Smooth muscle cell (in vitro differentiated cells): Measurements from ENCODE around the gene SERPINA9. TPM values are rescaled to one million over a fixed set of nuclear protein-coding genes. Genes with fewer than 3 reads are reported as not detected.

Experiments
- DNase-seq: peaks from one replicate; lab custom pipeline; 2025; ENCODE audit not compliant: unreplicated experiment; lab: John Stamatoyannopoulos, UW
- H2AFZ ChIP-seq: fragments of 200-600 bp; sonication (generic); 2 replicates; pipeline ENCODE4 v1.6.0; 2016; ENCODE audit warnings: antibody characterized with exemption, low read depth, mild to moderate bottlenecking
- H3F3A ChIP-seq: fragments of 200-600 bp; sonication (generic); 2 replicates; pipeline ENCODE4 v1.6.0; 2017; ENCODE audit warnings: antibody characterized with exemption, low read depth
- H3K27ac ChIP-seq: fragments of 200-600 bp; sonication (generic); 2 replicates; pipeline ENCODE4 v1.5.1; 2016; ENCODE audit warnings: low read depth, mild to moderate bottlenecking
- H3K27me3 ChIP-seq: fragments of 200-600 bp; sonication (generic); 2 replicates; pipeline ENCODE4 v1.6.1; 2016; ENCODE audit warnings: low read depth, mild to moderate bottlenecking
- H3K36me3 ChIP-seq: fragments of 200-600 bp; sonication (generic); 2 replicates; pipeline ENCODE4 v1.5.1; 2016; ENCODE audit warnings: low read depth
- H3K4me1 ChIP-seq: fragments of 200-600 bp; sonication (generic); 2 replicates; pipeline ENCODE4 v1.5.1; 2016; ENCODE audit warnings: low read depth
- H3K4me2 ChIP-seq: fragments of 200-600 bp; sonication (generic); 2 replicates; pipeline ENCODE4 v1.6.0; 2016; ENCODE audit warnings: mild to moderate bottlenecking
- H3K4me3 ChIP-seq: fragments of 200-600 bp; sonication (generic); 2 replicates; pipeline ENCODE4 v1.5.1; 2016; ENCODE audit warnings: mild to moderate bottlenecking
- H3K79me2 ChIP-seq: fragments of 200-600 bp; sonication (generic); 2 replicates; pipeline ENCODE4 v1.6.0; 2016; ENCODE audit warnings: low read depth, mild to moderate bottlenecking
- H3K9ac ChIP-seq: fragments of 200-600 bp; sonication (generic); 2 replicates; pipeline ENCODE4 v1.6.0; 2016; ENCODE audit warnings: low read depth
- H3K9me3 ChIP-seq: fragments of 200-600 bp; sonication (generic); replicated peaks from 2 replicates; pipeline ENCODE4 v1.5.1; 2016; ENCODE audit warnings: low read depth
- H4K20me1 ChIP-seq: fragments of 200-600 bp; sonication (generic); 2 replicates; pipeline ENCODE4 v1.6.0; 2016; ENCODE audit warnings: low read depth
- WGBS: methylation state at CpG from one replicate; pipeline ENCODE4 v1.1.7; 2016; ENCODE audit warnings: low lambda C conversion rate; 5-methylcytosine and 5-hydroxymethylcytosine counted together
- polyA plus RNA-seq: library from polyadenylated mRNA; unstranded; fragments of >200 nt; fragmentation: Nextera tagmentation; extraction: Ambion mirVana; gene quantifications from 2 replicates; pipeline ENCODE4 v1.2.1, GENCODE V29; 2016
- total RNA-seq: library from RNA; depleted of rRNA; stranded (reverse); fragments of >200 nt; gene quantifications from 2 replicates; pipeline ENCODE4 v1.2.3, GENCODE V29; 2014
- TF ChIP-seq, protein P1 (sequence below): fragments of 200-600 bp; sonication (generic); IDR thresholded peaks from 2 replicates; pipeline ENCODE4 v1.5.1; 2017; ENCODE audit warnings: borderline replicate concordance, mild to moderate bottlenecking, antibody characterized with exemption; ENCODE audit not compliant: insufficient read depth, poor library complexity, severe bottlenecking

Gene SERPINA9
- total and polyA plus RNA-seq, 2 experiments from 2014 or later = not detected

DNA sequence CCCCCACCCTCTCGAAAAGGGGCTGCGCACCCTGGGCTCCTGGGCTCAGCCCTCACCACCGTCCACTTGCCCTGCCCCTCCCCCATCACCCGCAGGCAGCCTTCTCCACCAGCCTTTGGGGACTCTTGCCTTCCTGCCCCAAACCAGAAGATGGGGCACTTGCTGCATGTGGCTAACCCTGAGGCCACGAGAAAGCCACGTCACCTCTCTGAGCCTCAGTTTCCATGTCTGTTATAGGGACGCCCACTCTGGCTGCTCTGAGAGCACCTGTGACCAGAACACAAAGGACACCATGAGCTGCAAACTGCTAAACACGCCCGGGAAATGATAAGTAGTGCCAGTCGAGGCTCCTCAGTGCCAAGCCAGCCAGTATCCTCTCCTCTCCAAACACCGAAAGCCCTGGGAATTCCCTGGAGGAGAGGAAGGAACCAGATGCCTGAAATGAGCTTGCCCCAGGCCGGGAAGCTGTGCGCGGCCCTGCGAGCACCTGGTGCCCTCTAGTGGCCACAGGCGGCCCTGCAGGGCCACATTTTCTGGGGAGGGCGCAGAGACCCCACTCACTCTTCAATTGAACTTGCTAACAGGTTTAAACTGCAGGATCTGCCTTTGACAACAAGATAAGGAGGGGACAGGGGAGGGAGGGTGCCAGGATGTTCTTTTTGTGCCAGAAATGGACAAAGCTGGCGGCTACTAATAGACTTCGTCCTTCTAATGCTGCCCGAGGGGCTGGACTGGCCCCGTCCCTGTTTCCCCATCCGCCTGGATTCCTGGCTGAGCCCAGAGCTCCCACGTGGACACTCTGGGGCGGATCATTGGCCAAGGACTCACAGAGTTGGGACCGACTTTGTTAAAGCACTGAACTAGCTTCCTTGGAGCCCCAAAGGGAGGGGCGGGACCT, 10.2 kb upstream of the SERPINA9 start:
- Histone ChIP-seq H3K4me2 (peak overlapping the region; percentile 76), H3K9me3 (no peaks in the 10 kb centered on the region), H3K9ac (no peak overlapping the region), H3K4me3 (peak overlapping the region; percentile 20), H3K27me3 (peaks cover 9% of the 10 kb centered on the region), H3F3A (no peaks in the 10 kb centered on the region), H4K20me1 (no peaks in the 10 kb centered on the region), H3K79me2 (no peaks in the 10 kb centered on the region), H3K4me1 (peaks cover under 1% of the 10 kb centered on the region), H2AFZ (peak overlapping the region; percentile 68), H3K36me3 (no peaks in the 10 kb centered on the region), H3K27ac (no peak overlapping the region)
- DNase-seq = peak; percentile 21
- TF ChIP-seq, protein P1, sequence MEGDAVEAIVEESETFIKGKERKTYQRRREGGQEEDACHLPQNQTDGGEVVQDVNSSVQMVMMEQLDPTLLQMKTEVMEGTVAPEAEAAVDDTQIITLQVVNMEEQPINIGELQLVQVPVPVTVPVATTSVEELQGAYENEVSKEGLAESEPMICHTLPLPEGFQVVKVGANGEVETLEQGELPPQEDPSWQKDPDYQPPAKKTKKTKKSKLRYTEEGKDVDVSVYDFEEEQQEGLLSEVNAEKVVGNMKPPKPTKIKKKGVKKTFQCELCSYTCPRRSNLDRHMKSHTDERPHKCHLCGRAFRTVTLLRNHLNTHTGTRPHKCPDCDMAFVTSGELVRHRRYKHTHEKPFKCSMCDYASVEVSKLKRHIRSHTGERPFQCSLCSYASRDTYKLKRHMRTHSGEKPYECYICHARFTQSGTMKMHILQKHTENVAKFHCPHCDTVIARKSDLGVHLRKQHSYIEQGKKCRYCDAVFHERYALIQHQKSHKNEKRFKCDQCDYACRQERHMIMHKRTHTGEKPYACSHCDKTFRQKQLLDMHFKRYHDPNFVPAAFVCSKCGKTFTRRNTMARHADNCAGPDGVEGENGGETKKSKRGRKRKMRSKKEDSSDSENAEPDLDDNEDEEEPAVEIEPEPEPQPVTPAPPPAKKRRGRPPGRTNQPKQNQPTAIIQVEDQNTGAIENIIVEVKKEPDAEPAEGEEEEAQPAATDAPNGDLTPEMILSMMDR = peak; percentile 100
- 23% methylated on average over 26 of the region's 26 CpGs for WGBS

DNA sequence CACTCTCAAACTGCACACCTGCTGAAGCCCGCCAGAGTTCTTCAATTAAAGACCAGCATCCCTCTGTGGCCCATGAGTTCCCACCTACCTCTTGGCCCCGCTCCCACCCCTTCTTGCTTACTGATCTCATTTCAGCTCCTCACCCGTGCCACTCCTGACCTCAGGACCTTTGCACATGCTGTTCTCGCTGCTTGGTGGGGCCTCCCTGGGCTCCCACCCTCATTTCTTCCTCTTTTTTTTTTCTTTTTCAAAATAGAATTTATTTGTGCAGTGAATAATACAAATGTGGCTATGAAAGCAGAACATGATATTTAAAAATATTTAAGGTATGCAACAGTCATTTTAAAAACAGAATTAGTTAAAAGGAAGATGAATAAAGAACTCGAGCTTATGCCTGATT, 8.5 kb upstream of the SERPINA9 start:
- H3K27me3 ChIP-seq = peaks cover 9% of the 10 kb centered on the region
- H4K20me1 ChIP-seq = no peaks in the 10 kb centered on the region
- no peak for DNase-seq
- H3K79me2 ChIP-seq = no peaks in the 10 kb centered on the region
- H3K4me1 ChIP-seq = peaks cover 2% of the 10 kb centered on the region
- no peak overlapping the region for H3K9ac ChIP-seq
- H3K36me3 ChIP-seq = no peaks in the 10 kb centered on the region
- H3K4me3 ChIP-seq = no peak overlapping the region
- TF ChIP-seq, protein P1 = no peak
- 84% methylated on average over 5 of the region's 5 CpGs for WGBS
- H3F3A ChIP-seq = no peaks in the 10 kb centered on the region
- no peak overlapping the region for H2AFZ ChIP-seq
- no peaks in the 10 kb centered on the region for H3K9me3 ChIP-seq
- no peak overlapping the region for H3K27ac ChIP-seq
- H3K4me2 ChIP-seq = no peak overlapping the region

DNA sequence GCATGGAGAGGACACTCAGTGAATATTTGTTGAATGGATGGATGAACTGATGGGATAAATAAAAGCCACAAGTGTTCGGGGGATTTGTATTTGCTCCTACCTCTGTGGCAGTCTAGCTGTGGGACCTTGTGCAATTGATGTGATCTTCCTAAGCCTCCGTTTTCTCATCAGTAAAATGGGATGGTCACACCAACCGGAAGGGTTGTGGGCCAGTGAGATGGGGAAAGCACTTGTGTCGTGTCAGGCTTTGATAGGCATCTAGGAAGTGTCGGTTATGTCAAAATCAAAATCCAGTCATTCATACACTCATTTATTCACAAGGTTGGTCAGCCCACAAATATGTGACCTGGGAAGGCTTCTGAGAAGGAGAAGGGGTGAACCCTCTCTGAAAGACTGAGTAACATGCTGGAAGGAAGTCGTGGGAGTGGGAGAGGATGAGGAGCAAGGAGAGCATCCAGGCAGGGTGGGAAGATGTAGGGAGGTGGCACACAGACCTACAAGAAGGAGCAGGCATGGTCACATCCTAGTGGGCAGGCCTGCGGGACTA, 7.8 kb upstream of the SERPINA9 start:
- H2AFZ ChIP-seq = no peak overlapping the region
- no peaks in the 10 kb centered on the region for H3K79me2 ChIP-seq
- H3K36me3 ChIP-seq = no peaks in the 10 kb centered on the region
- no peak overlapping the region for H3K4me3 ChIP-seq
- H3K9ac ChIP-seq = no peak overlapping the region
- no peak overlapping the region for H3K27ac ChIP-seq
- H3K4me1 ChIP-seq = peaks cover 2% of the 10 kb centered on the region
- no peak for DNase-seq
- WGBS = 85% methylated on average over 7 of the region's 7 CpGs
- no peaks in the 10 kb centered on the region for H4K20me1 ChIP-seq
- TF ChIP-seq, protein P1 = no peak
- peaks cover 9% of the 10 kb centered on the region for H3K27me3 ChIP-seq
- H3K4me2 ChIP-seq = no peak overlapping the region
- no peaks in the 10 kb centered on the region for H3F3A ChIP-seq
- no peaks in the 10 kb centered on the region for H3K9me3 ChIP-seq
